K562 (cell line): ENCODE data around the gene MCM3. TPM values are rescaled to one million over a fixed set of nuclear protein-coding genes. Genes with fewer than 3 reads are reported as not detected.

Experiments used
- CHAMP1 ChIP-seq: fragments of 450-650 bp; IDR thresholded peaks from 2 replicates; pipeline ENCODE4 v1.6.1; 2016; ENCODE audit warnings: mild to moderate bottlenecking
- EP300 ChIP-seq: IDR thresholded peaks from 2 replicates; pipeline ENCODE4 v1.6.1; 2012; ENCODE audit warnings: low read length, improper control_type of control experiment
- KLF16 ChIP-seq: IDR thresholded peaks from 2 replicates; pipeline ENCODE4 v1.6.1; 2016; ENCODE audit warnings: antibody characterized with exemption
- PRDM10 ChIP-seq: fragments of 450-650 bp; IDR thresholded peaks from 2 replicates; pipeline ENCODE4 v1.6.1; 2018; ENCODE audit not compliant: partially characterized antibody
- RERE ChIP-seq: sonication (generic); formaldehyde crosslinking; IDR thresholded peaks from 2 replicates; pipeline ENCODE4 v1.8.0; 2023; ENCODE audit warnings: missing genetic modification reagents, mild to moderate bottlenecking, borderline replicate concordance
- TCF7 ChIP-seq: sonication (generic); IDR thresholded peaks from 2 replicates; pipeline ENCODE4 v1.6.1; 2016; ENCODE audit warnings: antibody characterized with exemption, borderline replicate concordance
- ZNF184 ChIP-seq: sonication (generic); formaldehyde crosslinking; IDR thresholded peaks from 2 replicates; pipeline ENCODE4 v1.5.0; 2020; ENCODE audit warnings: missing genetic modification reagents
- ZNF586 ChIP-seq: fragments of 450-650 bp; formaldehyde crosslinking; conservative IDR thresholded peaks from 2 replicates; pipeline ENCODE4 v1.4.0; 2020; ENCODE audit warnings: mild to moderate bottlenecking, moderate library complexity
- ZNF75A ChIP-seq: fragments of 450-650 bp; formaldehyde crosslinking; IDR thresholded peaks from 2 replicates; pipeline ENCODE4 v1.4.0; 2020; ENCODE audit warnings: mild to moderate bottlenecking
- ZZZ3 ChIP-seq: fragments of 450-650 bp; IDR thresholded peaks from 2 replicates; pipeline ENCODE4 v1.6.1; 2016; ENCODE audit warnings: antibody characterized with exemption, mild to moderate bottlenecking, moderate library complexity
- polyA plus RNA-seq, 8 experiments: library from polyadenylated mRNA; depleted of rRNA in 4 of 8; stranded (reverse) in 5 of 8; unstranded in 3 of 8; fragments of >200 nt; fragmentation: Nextera tagmentation in 2 of 8; fragmentation: Illumina TruSeq in 1 of 8; extraction: Ambion mirVana in 2 of 8; extraction: Trizol in 1 of 8; gene quantifications; 2 replicates each; pipeline versions ENCODE4 v1.2.1 to v1.2.3, GENCODE V29; 2011 to 2014; ENCODE audit warnings: inconsistent platforms in 1 of 8, missing spikeins in 1 of 8
- total RNA-seq, 7 experiments: library from RNA; depleted of rRNA in 6 of 7; stranded (reverse); fragments of >200 nt in 6 of 7; fragmentation: Illumina TruSeq in 2 of 7; extraction: Trizol in 2 of 7; gene quantifications; 2 replicates each; pipeline versions ENCODE4 v1.2.1 to v1.2.3, GENCODE V29; 2011 to 2021; ENCODE audit warnings: low replicate concordance in 1 of 7
- TF ChIP-seq, protein P1 (sequence below): fragments of 450-650 bp; formaldehyde crosslinking; IDR thresholded peaks from 2 replicates; pipeline ENCODE4 v1.4.0; 2020; ENCODE audit warnings: mild to moderate bottlenecking, mixed read lengths
- TF ChIP-seq, protein P2 (sequence below): fragments of 250-450 bp; sonication (Bioruptor Pico); IDR thresholded peaks from 2 replicates; pipeline ENCODE4 v1.4.0; 2020; ENCODE audit warnings: mild to moderate bottlenecking

The MCM3 gene
- total and polyA plus RNA-seq, 9 of the 15 experiments (the other 6 are each of a cell fraction or from before 2014, with no cell fraction given) = 76.1 to 270 (median 250) TPM

GRCh38 chr6:52284460-52285176, at the start of gene MCM3 (continued):
- TF ChIP-seq PRDM10 (peak; percentile 5), RERE (no peak), TCF7 (no peak), ZNF75A (CRISPR knock-in tag) (no peak), ZNF586 (CRISPR knock-in tag) (no peak), EP300 (0 out of 2 replicates have a peak, but pooled peaks have one; percentile 3), KLF16 (no peak), ZZZ3 (peak; percentile 96), CHAMP1 (no peak), ZNF184 (CRISPR knock-in tag) (no peak)
- TF ChIP-seq, protein P1, sequence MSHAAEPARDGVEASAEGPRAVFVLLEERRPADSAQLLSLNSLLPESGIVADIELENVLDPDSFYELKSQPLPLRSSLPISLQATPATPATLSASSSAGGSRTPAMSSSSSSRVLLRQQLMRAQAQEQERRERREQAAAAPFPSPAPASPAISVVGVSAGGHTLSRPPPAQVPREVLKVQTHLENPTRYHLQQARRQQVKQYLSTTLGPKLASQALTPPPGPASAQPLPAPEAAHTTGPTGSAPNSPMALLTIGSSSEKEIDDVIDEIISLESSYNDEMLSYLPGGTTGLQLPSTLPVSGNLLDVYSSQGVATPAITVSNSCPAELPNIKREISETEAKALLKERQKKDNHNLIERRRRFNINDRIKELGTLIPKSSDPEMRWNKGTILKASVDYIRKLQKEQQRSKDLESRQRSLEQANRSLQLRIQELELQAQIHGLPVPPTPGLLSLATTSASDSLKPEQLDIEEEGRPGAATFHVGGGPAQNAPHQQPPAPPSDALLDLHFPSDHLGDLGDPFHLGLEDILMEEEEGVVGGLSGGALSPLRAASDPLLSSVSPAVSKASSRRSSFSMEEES (CRISPR knock-in tag) = no peak
- TF ChIP-seq, protein P2, sequence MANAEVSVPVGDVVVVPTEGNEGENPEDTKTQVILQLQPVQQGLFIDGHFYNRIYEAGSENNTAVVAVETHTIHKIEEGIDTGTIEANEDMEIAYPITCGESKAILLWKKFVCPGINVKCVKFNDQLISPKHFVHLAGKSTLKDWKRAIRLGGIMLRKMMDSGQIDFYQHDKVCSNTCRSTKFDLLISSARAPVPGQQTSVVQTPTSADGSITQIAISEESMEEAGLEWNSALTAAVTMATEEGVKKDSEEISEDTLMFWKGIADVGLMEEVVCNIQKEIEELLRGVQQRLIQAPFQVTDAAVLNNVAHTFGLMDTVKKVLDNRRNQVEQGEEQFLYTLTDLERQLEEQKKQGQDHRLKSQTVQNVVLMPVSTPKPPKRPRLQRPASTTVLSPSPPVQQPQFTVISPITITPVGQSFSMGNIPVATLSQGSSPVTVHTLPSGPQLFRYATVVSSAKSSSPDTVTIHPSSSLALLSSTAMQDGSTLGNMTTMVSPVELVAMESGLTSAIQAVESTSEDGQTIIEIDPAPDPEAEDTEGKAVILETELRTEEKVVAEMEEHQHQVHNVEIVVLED (CRISPR knock-in tag) = peak; percentile 62; the same call in 1 of the 2 replicates
